Adrenal gland (tissue), 12 donors: Measurements from ENCODE around the gene SZRD1. TPM values are rescaled to one million over a fixed set of nuclear protein-coding genes. Genes with fewer than 3 reads are reported as not detected.

Source experiments
- DNase-seq, 7 donors: peaks; one replicate each; pipeline ENCODE4 v3.0.0-alpha.2; 2019 to 2020
- H3K27ac ChIP-seq, 5 donors: fragments of 200-600 bp; sonication (generic) in 4 of 5; 1 replicate in 3 of 5; 2 replicates in 2 of 5; pipeline versions ENCODE4 v1.5.1 to v1.8.0; 2016 to 2020; ENCODE audit warnings: mild to moderate bottlenecking in 1 of 5
- H3K27me3 ChIP-seq: fragments of 200-600 bp; 2 replicates; pipeline ENCODE4 v1.8.0; 2021
- H3K36me3 ChIP-seq, 2 donors: fragments of 200-600 bp; replicated peaks in 1 of 2; 1 replicate in 1 of 2; 2 replicates in 1 of 2; pipeline versions ENCODE4 v1.5.1 to v1.8.0; 2018 to 2022
- H3K4me1 ChIP-seq, 2 donors: fragments of 200-600 bp; replicated peaks in 1 of 2; 1 replicate in 1 of 2; 2 replicates in 1 of 2; pipeline versions ENCODE4 v1.5.1 to v1.8.0; 2018 to 2021
- H3K4me3 ChIP-seq, 4 donors: fragments of 200-600 bp; sonication (generic) in 3 of 4; one replicate each; pipeline ENCODE4 v1.5.1; 2016 to 2018
- H3K9me3 ChIP-seq, 3 donors: fragments of 200-600 bp; sonication (generic) in 1 of 3; replicated peaks in 1 of 3; 1 replicate in 2 of 3; 2 replicates in 1 of 3; pipeline versions ENCODE4 v1.5.1 to v1.8.0; 2016 to 2021
- POLR2A ChIP-seq, 2 donors: fragments of 450-650 bp; IDR thresholded peaks; one replicate each; pipeline ENCODE4 v1.6.1; 2017; ENCODE audit warnings: antibody characterized with exemption in 2 of 2, mild to moderate bottlenecking in 2 of 2, moderate library complexity in 1 of 2
- WGBS, 4 donors: extraction: QIAGEN DNeasy Blood & Tissue Kit in 2 of 4; methylation state at CpG; one replicate each; pipeline versions ENCODE4 v1.1.5 to v1.1.7; 2013 to 2017; 5-methylcytosine and 5-hydroxymethylcytosine counted together
- intact Hi-C, 2 donors: fragments of 100-400 bp; cut with DNase I; formaldehyde crosslinking; loops; one replicate each; pipeline versions ENCODE4 v1.14.1 to v1.15.0; 2022 to 2023
- polyA plus RNA-seq, 3 donors: library from polyadenylated mRNA; stranded (reverse); fragments of 200-250 nt in 2 of 3; fragments of 350-450 nt in 1 of 3; fragmentation: Illumina TruSeq in 1 of 3; extraction: RNeasy Lipid Tissue Mini Kit (QIAGEN cat#74804) in 1 of 3; gene quantifications; one replicate each; pipeline ENCODE4 v1.2.3, GENCODE V29; 2013 to 2014
- total RNA-seq, 9 donors: library from RNA; depleted of rRNA in 4 of 9; stranded (reverse); fragments of >200 nt in 4 of 9; fragments of 120-200 nt in 1 of 9; fragmentation: NEBNext Ultra II Directional in 1 of 9; extraction: Animal tissue kit (Norgen Biotek cat#: 25700) in 1 of 9; gene quantifications; one replicate each; pipeline versions ENCODE4 v1.1.0 to v1.2.4, GENCODE V29; 2013 to 2023
- TF ChIP-seq, protein P1 (sequence below), 6 experiments: fragments of 450-650 bp in 4 of 6; fragments of 200-600 bp in 2 of 6; sonication (generic) in 1 of 6; IDR thresholded peaks; 1 replicate in 5 of 6; 2 replicates in 1 of 6; pipeline versions ENCODE4 v1.5.1 to v1.8.0; 2016 to 2021; ENCODE audit warnings: antibody characterized with exemption in 6 of 6, mild to moderate bottlenecking in 2 of 6, moderate library complexity in 1 of 6
- donor health status: healthy with polysubstance abuse.
- donor health status: Bipolar disorder and iron deficiency.
- donor health status: DM: yes; HTN: yes; CAD: no.
- donor health status: DM: no; HTN: no; CAD: no.
- donor health status: DM: no; HTN: no; CAD: no.
- donor health status: DM: yes; HTN: yes; CAD: no.

The SZRD1 gene
- total and polyA plus RNA-seq, 12 donors: 46.8 to 152 (median 89.0) TPM

DNA sequence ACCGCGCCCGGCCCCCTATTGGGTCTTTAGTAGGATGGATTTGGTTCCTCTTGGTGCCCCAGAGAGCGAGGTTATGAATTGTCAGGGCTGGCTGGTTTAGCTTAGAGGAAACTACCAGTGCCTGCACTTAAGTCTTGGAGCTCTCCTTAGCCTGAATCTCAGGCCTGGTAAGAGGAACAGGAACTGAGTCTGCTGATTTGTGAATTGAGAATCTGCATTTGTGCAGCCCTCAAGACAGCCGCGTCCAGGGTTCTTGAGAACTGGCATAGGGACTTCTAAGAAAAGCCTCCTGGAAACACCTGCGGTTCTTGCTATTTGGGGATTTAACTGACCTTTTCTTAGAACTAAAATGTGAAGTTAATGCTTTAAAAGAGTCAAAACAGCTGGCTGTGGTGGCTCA, 75.2 kb downstream of the SZRD1 start:
- Histone ChIP-seq H3K27ac (peak overlapping the region in 2 of 5 donors; percentile 5 to 23), H3K9me3 (no peaks in the 10 kb centered on the region), H3K27me3 (no peaks in the 10 kb centered on the region), H3K36me3 (peaks cover 0 to 36% of the 10 kb centered on the region in 2 donors), H3K4me1 (peaks cover 0 to 38% of the 10 kb centered on the region in 2 donors), H3K4me3 (no peak overlapping the region)
- peak in 1 of 7 donors; percentile 23 for DNase-seq
- intact Hi-C loops: no loop called here
- 80 to 87% (median 82%) methylated on average over 5 to 7 of the region's 7 CpGs for WGBS, 4 donors
- TF ChIP-seq POLR2A (IDR thresholded peaks at IDR 0.05): no peak
- TF ChIP-seq, protein P1, sequence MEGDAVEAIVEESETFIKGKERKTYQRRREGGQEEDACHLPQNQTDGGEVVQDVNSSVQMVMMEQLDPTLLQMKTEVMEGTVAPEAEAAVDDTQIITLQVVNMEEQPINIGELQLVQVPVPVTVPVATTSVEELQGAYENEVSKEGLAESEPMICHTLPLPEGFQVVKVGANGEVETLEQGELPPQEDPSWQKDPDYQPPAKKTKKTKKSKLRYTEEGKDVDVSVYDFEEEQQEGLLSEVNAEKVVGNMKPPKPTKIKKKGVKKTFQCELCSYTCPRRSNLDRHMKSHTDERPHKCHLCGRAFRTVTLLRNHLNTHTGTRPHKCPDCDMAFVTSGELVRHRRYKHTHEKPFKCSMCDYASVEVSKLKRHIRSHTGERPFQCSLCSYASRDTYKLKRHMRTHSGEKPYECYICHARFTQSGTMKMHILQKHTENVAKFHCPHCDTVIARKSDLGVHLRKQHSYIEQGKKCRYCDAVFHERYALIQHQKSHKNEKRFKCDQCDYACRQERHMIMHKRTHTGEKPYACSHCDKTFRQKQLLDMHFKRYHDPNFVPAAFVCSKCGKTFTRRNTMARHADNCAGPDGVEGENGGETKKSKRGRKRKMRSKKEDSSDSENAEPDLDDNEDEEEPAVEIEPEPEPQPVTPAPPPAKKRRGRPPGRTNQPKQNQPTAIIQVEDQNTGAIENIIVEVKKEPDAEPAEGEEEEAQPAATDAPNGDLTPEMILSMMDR (IDR thresholded peaks at IDR 0.05): no peak

DNA sequence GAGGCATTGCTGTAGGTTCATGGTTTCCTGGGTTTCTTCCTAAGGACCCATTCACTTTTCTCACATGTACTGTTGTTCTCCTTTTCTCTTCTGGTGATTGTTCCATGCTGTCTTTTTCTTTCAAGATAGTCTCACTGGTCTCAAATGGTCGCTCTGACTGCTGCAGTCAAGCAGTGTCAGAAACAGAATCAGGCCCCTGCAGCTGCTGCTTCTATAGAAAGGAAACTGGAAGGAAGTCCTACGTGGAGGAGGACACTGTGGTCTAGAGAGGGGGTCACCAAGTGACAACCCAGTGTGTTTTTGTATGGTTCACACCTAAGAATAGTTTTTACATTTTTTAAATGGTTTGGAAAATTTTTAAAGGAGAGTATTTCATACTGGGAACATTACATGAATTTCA, 75.9 kb downstream of the SZRD1 start:
- TF ChIP-seq, protein P1 (IDR thresholded peaks at IDR 0.05): no peak
- no peak for TF ChIP-seq POLR2A (IDR thresholded peaks at IDR 0.05)
- Histone ChIP-seq H3K4me3 (no peak overlapping the region), H3K36me3 (peaks cover 0 to 43% of the 10 kb centered on the region in 2 donors), H3K4me1 (peaks cover 0 to 38% of the 10 kb centered on the region in 2 donors), H3K9me3 (no peaks in the 10 kb centered on the region), H3K27me3 (no peaks in the 10 kb centered on the region), H3K27ac (peak overlapping the region in 2 of 5 donors; percentile 23 to 56)
- no peak for DNase-seq
- WGBS, 4 donors: 57 to 73% (median 68%) methylated on average over 2 of the region's 2 CpGs
- intact Hi-C loops: no loop called here

GRCh38 chr1:16443975-16444770, 77.1 kb downstream of the SZRD1 start:
- peaks cover 0 to 55% of the 10 kb centered on the region in 2 donors for H3K36me3 ChIP-seq
- H3K4me1 ChIP-seq: peaks cover 0 to 38% of the 10 kb centered on the region in 2 donors
- 69 to 73% (median 71%) methylated on average over 10 to 14 of the region's 14 CpGs for WGBS, 4 donors
- no peaks in the 10 kb centered on the region for H3K9me3 ChIP-seq
- H3K27me3 ChIP-seq: no peaks in the 10 kb centered on the region
- H3K27ac ChIP-seq: peak overlapping the region in 3 of 5 donors; percentile 18 to 59 (median 56)
- TF ChIP-seq, protein P1 (IDR thresholded peaks at IDR 0.05): no peak
- no peak for TF ChIP-seq POLR2A (IDR thresholded peaks at IDR 0.05)
- peak in 2 of 7 donors; percentile 19 to 31 for DNase-seq
- intact Hi-C loops: no loop called here
- no peak overlapping the region for H3K4me3 ChIP-seq

DNA sequence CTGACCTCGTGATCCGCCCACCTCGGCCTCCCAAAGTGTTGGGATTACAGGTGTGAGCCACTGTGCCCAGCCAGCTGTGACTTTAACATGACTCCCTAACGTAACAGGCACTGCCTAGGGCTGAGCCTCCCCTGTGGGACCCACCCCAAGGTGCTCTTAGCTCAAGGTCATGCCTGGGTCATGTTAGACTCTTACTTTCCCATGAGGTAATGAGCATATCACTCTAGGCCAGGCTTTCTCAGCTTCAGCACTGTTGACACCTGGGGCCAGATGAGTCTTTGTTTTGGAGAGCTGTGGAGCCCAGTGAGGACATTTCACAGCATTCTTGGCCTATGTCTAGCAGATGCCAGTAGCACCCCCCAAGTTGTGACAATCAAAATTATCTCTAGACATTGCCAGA, 78.0 kb downstream of the SZRD1 start:
- no peak for DNase-seq
- no peaks in the 10 kb centered on the region for H3K9me3 ChIP-seq
- intact Hi-C loops: no loop called here
- peaks cover 0 to 38% of the 10 kb centered on the region in 2 donors for H3K4me1 ChIP-seq
- H3K27me3 ChIP-seq: no peaks in the 10 kb centered on the region
- H3K27ac ChIP-seq: peak overlapping the region in 1 of 5 donors; percentile 2
- TF ChIP-seq, protein P1 (IDR thresholded peaks at IDR 0.05): no peak
- no peak for TF ChIP-seq POLR2A (IDR thresholded peaks at IDR 0.05)
- WGBS, 4 donors: 72 to 90% (median 85%) methylated on average over 2 to 4 of the region's 4 CpGs
- H3K4me3 ChIP-seq: no peak overlapping the region
- peaks cover 0 to 60% of the 10 kb centered on the region in 2 donors for H3K36me3 ChIP-seq
